C4-2B (cell line): ENCODE results near the gene PDE4D.

Experiments
- CTCF ChIP-seq: fragments of 450-650 bp; conservative IDR thresholded peaks from 2 replicates; pipeline ENCODE4 v1.5.1; 2017; ENCODE audit warnings: mild to moderate bottlenecking
- ZFX ChIP-seq: fragments of 450-650 bp; IDR thresholded peaks from 2 replicates; pipeline ENCODE4 v1.6.1; 2017

DNA sequence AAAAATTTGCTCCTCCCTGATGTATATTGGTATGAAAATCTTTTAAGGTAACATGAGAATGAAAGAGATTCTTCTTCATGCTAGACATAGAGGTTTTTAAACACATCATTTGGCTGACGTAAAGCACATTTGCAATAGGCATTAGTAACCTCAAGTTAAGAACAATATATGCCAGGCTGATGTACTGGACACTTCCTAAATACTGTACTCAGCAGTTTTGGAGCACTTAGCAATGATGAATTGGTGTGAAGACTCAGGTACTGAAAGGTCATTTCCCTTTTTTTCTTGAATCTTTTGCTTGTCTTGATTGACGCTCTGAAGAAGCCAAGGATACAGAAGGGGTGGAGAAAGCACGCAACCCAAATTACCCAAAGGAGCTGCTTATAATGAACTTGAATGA, 322.5 kb downstream of the PDE4D start:
- TF ChIP-seq CTCF (no peak), ZFX (no peak)
